A549 treated with dexamethasone at 1 μM for 4 hours (cell line): ENCODE measurements around the gene HCAR2. TPM values are rescaled to one million over a fixed set of nuclear protein-coding genes. Genes with fewer than 3 reads are reported as not detected.

Experiments
- total RNA-seq: library from RNA; stranded (reverse); fragments of 200-300 nt; extraction: Qiagen RNA extraction; gene quantifications from 5 replicates; pipeline ENCODE4 v1.2.3, GENCODE V29; 2022

HCAR2 gene
- total RNA-seq = 0.04 to 0.08 TPM (median 0.07 TPM) in 3 of 5 replicates, not detected in the others

GRCh38 chr12:122702890-122703611 is at the start of gene HCAR2:
TSS of gene HCAR2 (minus strand) at chr12:122703357. CDS start at chr12:122703283, 74 bp downstream.

GRCh38 chr12:122752464-122753318 is 49.5 kb upstream of the HCAR2 start, which contains the start of gene DENR:
TSS of gene DENR (plus strand) at chr12:122752824. CDS start at chr12:122753702, 878 bp downstream.

GRCh38 chr12:122730215-122731014 is 27.3 kb upstream of the HCAR2 start, which contains the start of gene HCAR1:
TSS of gene HCAR1 (minus strand) at chr12:122730844. CDS start at chr12:122730339, 505 bp downstream.

GRCh38 chr12:122716658-122717057 is 13.5 kb upstream of the HCAR2 start, which contains the start of gene HCAR3:
TSS of gene HCAR3 (minus strand) at chr12:122716811. CDS start at chr12:122716737, 74 bp downstream.

Other genes with a start within 250 kb of the HCAR2 start
- gene ZCCHC8, start 202.4 kb downstream of the HCAR2 start, total RNA-seq = 19.9 to 22.7 TPM (median 21.4 TPM) in 5 replicates
- 53.7 to 75.1 TPM (median 64.3 TPM) in 5 replicates for gene RSRC2, start 176.4 kb downstream of the HCAR2 start, total RNA-seq
- 14.2 to 25.0 TPM (median 22.5 TPM) in 5 replicates for gene KNTC1, start 176.1 kb downstream of the HCAR2 start, total RNA-seq
- gene HCAR3, start 13.5 kb upstream of the HCAR2 start, total RNA-seq = 0.06 to 0.11 TPM in 2 of 5 replicates, not detected in the others
- gene HCAR1, start 27.5 kb upstream of the HCAR2 start, total RNA-seq = 0.02 to 0.11 TPM (median 0.07 TPM) in 5 replicates
- 54.2 to 64.4 TPM (median 60.6 TPM) in 5 replicates for gene DENR, start 49.5 kb upstream of the HCAR2 start, total RNA-seq
- 0.04 to 0.07 TPM (median 0.04 TPM) in 4 of 5 replicates, not detected in the other for gene CCDC62, start 71.2 kb upstream of the HCAR2 start, total RNA-seq
- 19.5 to 37.3 TPM (median 32.8 TPM) in 5 replicates for gene HIP1R, start 132.1 kb upstream of the HCAR2 start, total RNA-seq
- gene VPS37B, start 192.8 kb upstream of the HCAR2 start, total RNA-seq = 23.6 to 29.6 TPM (median 28.3 TPM) in 5 replicates